IPS-11a (cell line): ENCODE measurements around the gene VWA5B2.

Experiments used
- H3K4me3 ChIP-seq: one replicate; pipeline ENCODE4 v1.5.1; 2013; ENCODE audit warnings: low read depth, low read length, control low read depth

The VWA5B2 gene

DNA sequence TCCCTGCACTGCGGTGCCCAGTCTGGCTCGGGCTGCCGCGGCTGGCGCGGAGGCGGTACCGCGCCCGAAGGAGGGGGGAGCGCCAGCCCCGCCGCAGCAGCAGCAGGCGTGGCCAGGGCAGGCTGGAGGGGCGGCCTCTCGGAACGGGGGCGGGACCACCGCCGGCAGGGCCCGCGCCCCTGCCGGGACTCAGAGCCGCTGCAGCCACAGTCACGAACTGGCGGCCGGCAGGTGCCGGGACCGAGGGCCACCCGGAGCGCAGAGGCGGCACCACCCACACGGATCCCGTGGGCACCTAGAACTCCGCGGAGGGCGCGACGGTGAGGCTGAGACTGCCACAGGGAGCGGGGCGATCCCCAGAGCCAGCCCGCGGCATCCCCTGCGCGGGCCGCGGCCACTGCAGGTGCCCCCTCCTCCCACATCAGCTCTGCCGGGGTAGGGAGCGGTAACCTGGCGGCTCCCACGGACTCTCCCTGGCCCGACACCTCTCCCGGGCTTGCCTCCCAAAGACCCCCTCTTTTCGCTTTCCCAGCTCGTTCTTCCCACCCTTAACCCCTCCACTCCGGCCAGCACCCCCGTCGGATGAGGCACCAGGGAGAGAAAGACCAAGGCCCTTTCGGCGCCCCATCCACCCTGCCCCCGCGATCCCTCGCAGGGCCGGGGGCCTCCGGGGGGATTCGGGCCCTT lies at the start of gene VWA5B2:
VWA5B2 (plus strand) TSS at position 192 of the 687 bp plus-strand sequence. CDS start 944 bp downstream, outside the sequence.
- peak within 1 kb of the TSS; percentile 47 for H3K4me3 ChIP-seq

DNA sequence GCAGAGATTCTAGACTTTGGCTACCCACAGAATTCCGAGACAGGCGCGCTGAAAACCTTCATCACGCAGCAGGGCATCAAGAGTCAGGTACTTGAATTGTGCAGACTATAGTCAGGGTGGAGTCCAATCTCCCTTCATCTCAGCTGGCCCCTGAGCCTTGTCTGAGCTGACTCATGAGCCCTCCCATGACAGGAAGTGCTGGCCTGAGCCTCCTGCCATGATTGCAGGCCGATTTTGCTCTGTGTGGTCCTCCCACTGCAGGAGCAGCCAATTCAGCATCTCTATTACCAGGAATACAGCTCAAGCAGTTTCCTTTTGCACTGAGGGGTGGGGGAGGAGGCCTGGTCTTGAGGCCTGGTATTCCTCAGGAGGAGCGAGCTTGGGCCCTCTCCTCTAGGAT lies 49.2 kb upstream of the VWA5B2 start:
- no peak overlapping the region for H3K4me3 ChIP-seq

DNA sequence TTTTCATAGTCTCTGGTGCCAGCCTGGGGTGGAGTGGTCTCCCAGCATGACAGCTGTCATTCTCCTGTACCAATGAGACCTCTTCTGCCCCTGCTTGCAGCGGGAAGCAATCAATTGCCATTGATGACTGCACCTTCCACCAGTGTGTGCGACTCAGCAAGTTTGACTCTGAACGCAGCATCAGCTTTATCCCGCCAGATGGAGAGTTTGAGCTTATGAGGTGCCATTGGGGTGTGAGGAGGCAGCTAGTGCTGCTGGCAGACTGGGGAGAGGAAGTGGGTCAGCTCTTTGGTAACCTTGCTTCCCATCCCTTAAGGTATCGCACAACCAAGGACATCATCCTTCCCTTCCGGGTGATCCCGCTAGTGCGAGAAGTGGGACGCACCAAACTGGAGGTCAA lies 47.8 kb upstream of the VWA5B2 start:
- no peak overlapping the region for H3K4me3 ChIP-seq

DNA sequence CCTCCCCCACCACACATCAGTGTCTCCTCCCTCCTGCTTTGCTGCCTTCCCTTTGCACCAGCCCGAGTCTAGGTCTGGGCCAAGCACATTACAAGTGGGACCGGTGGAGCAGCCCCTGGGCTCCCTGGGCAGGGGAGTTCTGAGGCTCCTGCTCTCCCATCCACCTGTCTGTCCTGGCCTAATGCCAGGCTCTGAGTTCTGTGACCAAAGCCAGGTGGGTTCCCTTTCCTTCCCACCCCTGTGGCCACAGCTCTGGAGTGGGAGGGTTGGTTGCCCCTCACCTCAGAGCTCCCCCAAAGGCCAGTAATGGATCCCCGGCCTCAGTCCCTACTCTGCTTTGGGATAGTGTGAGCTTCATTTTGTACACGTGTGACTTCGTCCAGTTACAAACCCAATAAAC lies 45.7 kb upstream of the VWA5B2 start:
- H3K4me3 ChIP-seq = no peak overlapping the region

DNA sequence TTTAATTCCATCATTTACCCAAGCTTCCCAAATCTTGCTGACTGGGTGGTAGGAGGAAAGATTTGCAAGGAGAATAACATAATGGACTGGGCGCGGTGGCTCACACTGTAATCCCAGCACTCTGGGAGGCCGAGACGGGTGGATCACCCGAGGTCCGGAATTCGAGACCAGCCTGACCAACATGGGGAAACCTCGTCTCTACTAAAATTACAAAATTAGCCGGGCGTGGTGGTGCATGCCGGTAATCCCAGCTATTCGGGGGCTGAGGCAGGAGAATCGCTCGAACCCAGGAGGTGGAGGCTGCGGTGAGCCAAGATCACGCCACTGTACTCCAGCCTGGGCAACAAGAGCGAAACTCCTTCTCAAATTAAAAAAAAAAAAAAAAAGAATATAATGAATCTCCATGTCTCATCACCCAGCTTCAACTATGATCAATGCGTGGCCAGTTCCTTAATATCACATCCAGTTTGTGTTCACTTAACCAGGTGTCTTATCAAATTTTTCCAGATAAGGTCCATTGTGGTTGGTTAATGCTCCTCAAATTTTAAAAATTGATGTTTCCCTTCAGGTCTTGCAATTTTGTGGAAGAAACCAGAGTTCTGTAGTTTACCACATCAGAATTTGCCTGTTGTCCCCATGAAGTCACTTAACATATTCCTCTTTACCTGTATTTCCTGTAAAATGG lies 44.7 kb upstream of the VWA5B2 start:
- H3K4me3 ChIP-seq = no peak overlapping the region

DNA sequence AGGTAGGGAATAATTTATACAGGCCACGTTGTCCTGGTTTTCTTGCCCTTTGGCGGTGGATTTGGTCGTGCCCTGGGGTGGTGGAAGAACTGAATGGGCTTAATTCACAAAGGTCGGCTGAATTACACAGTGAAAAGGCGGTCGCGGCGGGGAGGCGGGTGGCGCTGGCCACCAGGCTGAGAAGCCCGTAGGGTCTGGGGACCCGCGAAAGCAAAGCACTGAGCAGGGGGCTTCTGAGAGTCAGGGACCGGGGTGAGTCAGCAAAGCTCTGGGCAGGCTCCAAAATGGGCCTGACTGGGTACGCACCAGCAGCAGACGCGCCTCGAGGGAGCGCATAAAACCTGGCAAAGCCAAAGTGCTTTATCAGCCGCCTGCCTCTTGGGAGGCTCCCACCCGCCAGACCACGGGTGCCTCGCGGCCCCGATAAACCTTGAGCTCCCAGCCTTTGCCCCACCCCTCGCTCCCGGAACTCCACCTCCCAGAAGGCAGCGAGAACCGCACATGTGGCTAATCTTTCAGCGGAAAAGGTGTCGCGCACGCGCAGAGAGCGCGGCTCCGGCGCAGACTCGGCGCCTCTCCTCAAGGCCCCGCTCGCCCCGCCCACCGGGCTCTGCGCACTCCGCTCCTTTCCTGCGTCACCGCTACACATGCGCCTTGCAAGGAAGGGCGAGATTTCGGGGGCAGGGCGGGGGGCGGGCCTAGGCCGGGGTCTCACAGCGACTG lies 43.8 kb upstream of the VWA5B2 start:
- peak overlapping the region; percentile 98 for H3K4me3 ChIP-seq

DNA sequence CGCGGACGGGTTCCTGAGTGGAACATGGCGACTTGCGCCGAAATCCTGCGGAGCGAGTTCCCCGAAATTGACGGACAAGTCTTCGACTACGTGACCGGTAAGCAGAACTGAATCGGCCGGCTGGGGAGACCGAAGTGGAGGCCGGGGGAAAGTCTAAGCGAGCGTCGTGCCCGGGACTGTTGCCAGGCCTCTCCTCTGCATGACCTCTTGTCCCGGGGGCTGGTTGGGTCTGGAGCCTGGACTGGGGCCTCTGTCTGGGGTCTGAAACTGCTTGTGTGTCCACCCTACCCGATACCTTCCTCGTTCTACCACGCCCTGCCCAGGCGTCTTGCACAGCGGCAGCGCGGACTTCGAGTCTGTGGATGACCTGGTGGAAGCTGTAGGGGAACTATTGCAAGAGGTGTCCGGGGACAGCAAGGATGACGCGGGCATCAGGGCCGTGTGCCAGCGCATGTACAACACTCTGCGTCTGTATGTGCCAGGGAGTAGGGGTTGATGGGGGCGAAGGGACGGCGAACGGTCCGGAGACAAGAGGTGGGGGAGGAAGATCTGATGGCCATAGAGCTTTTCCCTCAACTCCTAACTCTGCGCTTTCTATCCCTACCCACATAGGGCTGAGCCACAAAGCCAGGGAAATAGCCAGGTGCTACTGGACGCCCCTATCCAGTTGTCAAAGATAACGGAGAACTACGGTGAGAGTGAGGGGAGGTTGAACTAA lies 43.0 kb upstream of the VWA5B2 start, which contains the start of gene ABCF3:
ABCF3 (plus strand) TSS at position 16 of the 718 bp plus-strand sequence; CDS start at position 25, 9 bp downstream.
- H3K4me3 ChIP-seq = peak within 1 kb of the TSS; percentile 98

DNA sequence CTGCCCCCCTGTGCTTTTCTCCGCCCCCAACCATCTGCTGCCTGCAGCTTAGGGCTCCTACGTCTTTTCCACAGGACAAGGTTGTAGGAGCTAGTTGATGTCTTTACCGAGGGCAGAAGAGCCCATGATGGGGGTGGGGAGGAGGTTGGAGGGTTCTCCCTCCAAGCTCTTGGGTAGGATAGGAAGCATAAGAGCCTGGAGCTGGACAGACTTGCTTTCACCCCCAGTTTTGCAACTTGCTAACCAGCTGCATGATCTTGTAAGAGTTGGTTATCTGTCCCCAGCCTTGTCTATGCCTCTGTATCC lies 42.5 kb upstream of the VWA5B2 start:
- H3K4me3 ChIP-seq = peak overlapping the region; percentile 98

DNA sequence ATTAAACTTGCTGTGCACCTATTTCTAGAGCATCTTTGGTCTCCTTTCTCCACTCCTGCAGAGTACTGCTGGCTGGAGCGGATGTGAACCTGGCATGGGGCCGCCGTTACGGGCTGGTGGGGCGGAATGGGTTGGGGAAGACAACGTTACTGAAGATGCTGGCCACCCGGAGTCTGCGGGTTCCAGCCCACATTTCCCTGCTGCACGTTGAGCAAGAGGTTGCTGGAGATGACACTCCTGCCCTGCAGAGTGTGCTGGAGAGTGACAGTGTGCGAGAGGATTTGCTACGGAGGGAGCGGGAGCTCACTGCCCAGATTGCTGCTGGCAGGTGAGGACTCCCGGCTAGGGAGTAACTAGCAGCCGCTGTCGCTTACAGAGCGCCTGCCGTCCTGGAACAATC lies 41.3 kb upstream of the VWA5B2 start:
- no peak overlapping the region for H3K4me3 ChIP-seq

DNA sequence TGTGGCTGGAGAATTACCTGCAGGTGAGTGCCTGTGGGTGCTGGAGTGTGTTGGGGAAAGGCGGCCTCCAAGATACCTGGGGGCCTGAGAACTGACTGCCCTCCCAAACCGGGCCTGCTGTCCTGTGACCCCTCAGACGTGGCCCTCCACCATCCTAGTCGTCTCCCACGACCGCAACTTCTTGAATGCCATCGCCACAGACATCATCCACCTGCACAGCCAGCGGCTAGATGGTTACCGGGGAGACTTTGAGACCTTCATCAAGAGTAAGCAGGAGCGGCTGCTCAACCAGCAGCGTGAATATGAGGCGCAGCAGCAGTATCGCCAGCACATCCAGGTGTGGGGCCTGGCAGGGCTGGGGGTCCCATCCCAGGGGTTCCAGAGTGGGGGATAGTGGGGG lies 40.0 kb upstream of the VWA5B2 start:
- no peak overlapping the region for H3K4me3 ChIP-seq

DNA sequence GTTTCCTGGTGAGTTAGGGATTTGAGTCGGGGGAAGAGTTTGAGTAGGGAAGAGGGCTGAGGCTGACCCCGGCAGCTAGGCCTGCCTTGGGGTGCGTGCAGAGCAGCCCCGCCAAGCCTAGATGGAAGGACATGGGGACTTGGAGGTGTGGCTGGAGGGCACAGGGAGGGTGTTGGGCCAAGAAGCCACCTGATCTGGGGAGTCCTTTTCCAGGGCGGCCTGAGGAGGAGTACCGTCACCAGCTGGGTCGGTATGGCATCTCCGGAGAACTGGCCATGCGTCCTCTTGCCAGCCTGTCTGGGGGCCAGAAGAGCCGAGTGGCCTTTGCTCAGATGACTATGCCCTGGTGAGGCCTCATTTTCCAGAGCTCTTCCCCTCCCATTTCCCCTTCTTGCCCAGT lies 36.5 kb upstream of the VWA5B2 start:
- no peak overlapping the region for H3K4me3 ChIP-seq

DNA sequence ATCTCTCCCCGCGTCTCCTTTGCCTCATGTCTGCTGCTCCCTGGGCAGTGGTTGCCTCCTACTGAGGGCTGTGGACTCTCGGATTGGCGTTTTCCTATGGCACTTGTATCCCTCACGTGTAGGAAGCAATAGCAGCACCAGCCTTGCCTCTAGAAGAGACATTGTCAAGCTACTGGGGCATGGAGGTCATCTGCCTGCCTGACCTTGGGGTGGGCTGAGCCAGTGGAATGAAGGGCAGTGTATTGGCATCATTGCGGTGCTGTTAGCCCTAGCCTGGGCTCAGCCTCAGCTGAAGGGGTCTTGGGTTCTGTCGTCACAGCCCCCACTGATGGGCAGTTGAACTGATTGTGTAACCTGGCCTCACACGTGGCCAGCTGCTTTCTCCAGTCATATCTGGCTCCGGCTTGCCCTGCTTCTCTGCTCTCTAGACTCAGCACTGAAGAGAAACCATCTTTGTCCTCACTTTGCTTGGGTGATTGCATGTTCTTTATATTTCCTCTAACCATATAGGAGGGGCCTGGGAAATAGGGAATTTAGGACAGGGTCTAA lies 35.3 kb upstream of the VWA5B2 start:
- no peak overlapping the region for H3K4me3 ChIP-seq

DNA sequence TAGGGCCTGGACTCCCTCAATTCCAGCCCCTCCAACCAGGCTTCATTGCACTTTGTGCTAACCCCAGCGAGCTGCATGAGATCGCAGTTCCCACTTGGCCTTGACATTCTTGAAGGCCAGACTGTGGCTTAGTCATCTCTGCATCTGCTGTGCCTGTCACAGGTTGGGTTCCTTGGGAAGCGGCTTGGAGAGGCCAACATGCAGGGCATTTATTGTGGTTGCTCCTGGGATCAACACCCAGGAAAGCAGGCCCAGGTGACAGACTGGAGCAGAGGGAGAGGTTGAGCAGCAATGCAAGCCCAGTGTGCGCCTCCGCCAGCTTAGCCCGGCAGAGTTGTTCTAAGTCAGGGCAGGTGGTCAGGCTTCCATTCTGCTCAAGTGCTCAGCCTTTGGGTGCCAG lies 32.8 kb upstream of the VWA5B2 start:
- H3K4me3 ChIP-seq = no peak overlapping the region

DNA sequence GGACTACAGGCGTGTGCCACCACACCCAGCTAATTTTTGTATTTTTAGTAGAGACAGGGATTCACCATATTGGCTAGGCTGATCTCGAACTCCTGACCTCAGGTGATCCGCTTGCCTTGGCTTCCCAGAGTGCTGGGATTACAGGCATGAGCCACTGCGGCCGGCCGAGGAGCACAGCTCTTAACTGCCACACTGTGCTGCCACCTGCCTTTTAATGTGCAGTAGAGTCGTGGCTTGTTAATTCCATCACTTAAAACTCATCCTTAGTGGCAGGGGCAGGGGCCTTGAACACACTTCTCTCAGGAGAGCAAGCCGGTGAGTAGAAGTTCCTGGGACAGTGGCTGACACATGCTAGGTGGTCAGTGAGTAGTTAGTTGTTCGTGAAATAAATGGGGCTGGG lies 30.9 kb upstream of the VWA5B2 start:
- no peak overlapping the region for H3K4me3 ChIP-seq

DNA sequence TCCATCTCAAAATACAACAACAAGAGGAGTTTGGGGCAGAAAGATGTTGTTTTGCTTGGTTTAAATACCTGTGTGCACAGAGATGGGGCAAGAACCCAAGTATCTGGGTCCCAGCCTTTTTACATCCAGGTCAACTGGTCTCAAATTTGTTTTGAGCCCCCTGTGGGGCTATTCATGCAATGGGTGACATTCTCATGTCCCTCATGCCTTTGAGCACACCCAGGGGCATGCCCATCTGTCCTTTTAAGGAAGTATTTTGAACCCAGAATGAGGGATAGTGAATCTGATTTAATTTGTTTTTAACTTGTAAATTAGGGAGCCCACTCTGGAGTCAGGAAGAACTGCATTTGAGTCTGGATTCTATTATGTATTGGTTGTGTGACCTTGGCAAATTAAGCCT lies 28.6 kb upstream of the VWA5B2 start:
- no peak overlapping the region for H3K4me3 ChIP-seq

DNA sequence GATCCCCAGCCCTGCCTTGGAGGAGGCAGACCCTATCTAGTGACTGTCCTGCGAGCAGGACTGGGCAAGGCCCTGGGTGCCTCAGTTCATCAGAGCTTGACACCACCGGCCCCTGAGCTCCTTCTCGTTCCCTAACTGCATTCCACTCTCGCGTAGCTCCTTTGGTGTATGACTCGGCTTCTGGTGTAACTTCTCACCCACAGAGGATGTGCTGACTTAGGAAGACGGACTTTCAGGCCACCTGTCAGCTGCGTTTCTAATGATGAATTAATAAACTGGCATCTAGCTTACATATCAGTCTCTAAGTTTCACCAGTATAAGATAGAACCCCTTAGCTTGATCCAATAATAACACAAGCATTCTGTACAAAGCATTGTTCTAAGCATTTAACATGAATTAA lies 25.9 kb upstream of the VWA5B2 start:
- H3K4me3 ChIP-seq = no peak overlapping the region

DNA sequence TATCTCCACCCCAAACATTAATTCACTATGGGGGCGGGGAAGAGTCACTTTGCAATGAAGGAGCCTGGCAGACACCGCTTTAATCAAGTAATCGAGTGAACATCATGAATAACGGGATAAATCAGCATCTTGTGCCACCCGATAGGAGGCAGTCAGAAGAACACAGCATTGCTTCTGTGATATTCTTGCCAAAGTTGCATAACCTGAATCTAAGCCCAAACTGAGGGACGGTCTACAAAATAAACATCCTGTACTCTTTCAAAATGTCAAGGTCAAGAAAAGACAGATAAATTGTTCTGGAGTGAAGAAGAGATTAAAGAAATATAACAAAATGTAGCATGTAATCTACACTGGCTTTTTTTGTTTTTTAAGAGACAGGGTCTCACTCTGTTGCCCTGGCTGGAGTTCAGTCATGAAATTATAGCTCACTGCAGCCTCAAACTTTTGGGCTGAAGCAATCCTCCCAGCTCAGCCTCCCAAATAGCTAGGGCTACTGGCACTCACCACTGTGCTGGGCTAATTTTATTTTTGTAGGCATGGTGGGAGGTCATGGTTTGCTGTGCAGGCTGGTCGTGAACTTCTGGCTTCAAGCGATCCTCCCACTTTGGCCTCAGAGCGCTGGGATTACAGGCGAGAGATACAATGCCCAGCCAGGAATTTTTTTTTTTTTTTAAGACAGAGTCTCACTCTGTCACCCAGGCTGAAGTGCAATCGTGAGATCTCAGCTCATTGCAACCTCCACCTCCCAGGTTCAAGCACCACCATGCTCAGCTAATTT lies 20.1 kb upstream of the VWA5B2 start:
- H3K4me3 ChIP-seq = no peak overlapping the region

DNA sequence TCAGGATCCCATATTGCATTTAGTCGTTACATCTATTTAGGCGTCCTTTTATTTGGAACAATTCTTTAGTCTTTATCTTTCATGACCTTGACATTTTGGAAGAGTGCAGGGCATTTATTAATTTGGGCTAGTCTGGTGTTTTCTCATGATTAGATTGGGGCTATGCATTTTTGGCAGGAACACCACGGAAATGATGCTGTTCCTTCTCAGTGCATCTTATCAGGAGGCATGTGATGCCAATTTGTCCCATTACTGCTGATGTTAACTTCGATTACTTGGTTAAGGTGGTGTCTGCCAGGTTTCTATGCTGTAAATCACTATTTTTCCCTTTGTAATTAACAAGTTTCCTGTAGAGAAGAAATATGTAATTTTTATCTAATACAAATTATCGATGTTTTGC lies 18.1 kb upstream of the VWA5B2 start:
- H3K4me3 ChIP-seq = no peak overlapping the region

DNA sequence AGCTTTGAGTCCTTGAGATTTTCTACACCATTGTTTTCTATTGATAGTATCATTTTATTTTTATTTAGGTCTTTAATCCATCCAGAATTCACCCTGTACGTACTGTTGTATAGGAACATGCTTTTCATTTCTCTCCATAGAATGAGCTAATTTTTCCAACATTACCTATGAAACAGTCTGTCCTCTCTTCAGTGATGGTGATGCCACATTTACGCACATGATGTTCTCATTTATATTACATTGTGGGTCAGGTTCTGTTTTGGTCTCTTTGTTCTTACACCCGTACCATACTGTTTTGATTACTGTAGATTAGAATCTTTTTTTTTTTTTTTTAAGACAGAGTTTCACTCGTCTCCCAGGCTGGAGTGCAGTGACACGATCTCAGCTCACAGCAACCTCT lies 17.7 kb upstream of the VWA5B2 start:
- no peak overlapping the region for H3K4me3 ChIP-seq

DNA sequence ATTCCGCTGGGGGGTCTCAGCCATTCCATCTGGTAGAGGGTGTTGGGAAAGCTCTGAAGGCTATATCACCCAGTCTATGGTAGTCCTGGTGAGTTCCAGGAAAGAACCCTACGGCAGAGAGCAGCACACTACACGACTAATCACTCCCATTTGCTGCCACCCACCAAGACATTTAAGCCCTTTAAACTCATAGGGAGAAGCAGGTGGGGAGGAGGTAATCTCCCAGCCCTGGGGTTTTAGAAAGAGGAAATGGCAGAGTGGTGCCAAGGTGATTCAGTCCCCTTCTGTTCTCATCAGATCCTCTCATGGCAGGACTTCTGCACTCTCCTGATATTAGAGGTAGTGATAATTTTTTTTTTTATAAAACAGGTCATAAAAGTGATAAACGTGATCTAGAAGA lies 10.6 kb upstream of the VWA5B2 start:
- no peak overlapping the region for H3K4me3 ChIP-seq
